Ishikawa (cell line): ENCODE data around the gene FBXW8.

Experiments used
- CEBPB ChIP-seq: IDR thresholded peaks from 2 replicates; pipeline ENCODE4 v1.6.1; 2012
- CREB1 ChIP-seq: IDR thresholded peaks from 2 replicates; pipeline ENCODE4 v1.6.1; 2012; ENCODE audit warnings: low read depth
- EGR1 ChIP-seq: IDR thresholded peaks from 2 replicates; pipeline ENCODE4 v1.6.1; 2012
- EP300 ChIP-seq: IDR thresholded peaks from 2 replicates; pipeline ENCODE4 v1.6.1; 2012; ENCODE audit warnings: borderline replicate concordance
- FOXM1 ChIP-seq: IDR thresholded peaks from 2 replicates; pipeline ENCODE4 v1.6.1; 2012; ENCODE audit warnings: low read depth, borderline replicate concordance
- MAX ChIP-seq: IDR thresholded peaks from 2 replicates; pipeline ENCODE4 v1.6.1; 2012
- NFIC ChIP-seq: IDR thresholded peaks from 2 replicates; pipeline ENCODE4 v1.6.1; 2012
- RAD21 ChIP-seq: IDR thresholded peaks from 2 replicates; pipeline ENCODE4 v1.6.1; 2012; ENCODE audit warnings: low read depth
- REST ChIP-seq: IDR thresholded peaks from 2 replicates; pipeline ENCODE4 v1.6.1; 2012; ENCODE audit warnings: low read depth, mild to moderate bottlenecking
- TAF1 ChIP-seq: IDR thresholded peaks from 2 replicates; pipeline ENCODE4 v1.6.1; 2012; ENCODE audit warnings: low read depth, mild to moderate bottlenecking
- TCF12 ChIP-seq: IDR thresholded peaks from 2 replicates; pipeline ENCODE4 v1.6.1; 2012; ENCODE audit warnings: low read depth
- TEAD4 ChIP-seq: IDR thresholded peaks from 2 replicates; pipeline ENCODE4 v1.6.1; 2012
- USF1 ChIP-seq: IDR thresholded peaks from 2 replicates; pipeline ENCODE4 v1.6.1; 2012
- YY1 ChIP-seq: IDR thresholded peaks from 2 replicates; pipeline ENCODE4 v1.6.1; 2012; ENCODE audit warnings: low read depth
- ZBTB7A ChIP-seq: IDR thresholded peaks from 2 replicates; pipeline ENCODE4 v1.6.1; 2012; ENCODE audit warnings: low read depth

The FBXW8 gene

GRCh38 chr12:116878567-116879508 is 31.9 kb upstream of the FBXW8 start:
- TF ChIP-seq FOXM1 (no peak), TAF1 (no peak), CREB1 (no peak), USF1 (no peak), ZBTB7A (no peak), EGR1 (no peak), YY1 (no peak), CEBPB (no peak), TEAD4 (no peak), EP300 (no peak), REST (no peak), RAD21 (no peak), MAX (no peak), TCF12 (no peak), NFIC (no peak)

- no peak for TF ChIP-seq MAX
- TF ChIP-seq CREB1 = no peak
- no peak for TF ChIP-seq USF1
- no peak for TF ChIP-seq EGR1
- no peak for TF ChIP-seq ZBTB7A
- TF ChIP-seq TEAD4 = no peak
- TF ChIP-seq EP300 = no peak
- no peak for TF ChIP-seq YY1
- no peak for TF ChIP-seq FOXM1
- no peak for TF ChIP-seq NFIC
- no peak for TF ChIP-seq CEBPB
- TF ChIP-seq TCF12 = no peak
- TF ChIP-seq TAF1 = no peak
- no peak for TF ChIP-seq RAD21
- TF ChIP-seq REST = no peak
Observed at GRCh38 chr12:116879509-116880212, 31.1 kb upstream of the FBXW8 start.

GRCh38 chr12:116880213-116880816 is 30.4 kb upstream of the FBXW8 start:
- TF ChIP-seq USF1 (no peak), TAF1 (no peak), CEBPB (no peak), YY1 (no peak), RAD21 (no peak), NFIC (no peak), MAX (no peak), CREB1 (no peak), TEAD4 (no peak), TCF12 (no peak), EP300 (no peak), FOXM1 (no peak), REST (no peak), EGR1 (no peak), ZBTB7A (no peak)
